Measurements from ENCODE around the gene YIF1A.

The YIF1A gene

GRCh38 chr11:66237867-66238266, 51.1 kb downstream of the YIF1A start:
- DNase-seq (ENCODE audit: low read depth), result no peak
- no peak for TF ChIP-seq CTCF (IDR thresholded peaks at IDR 0.05; ENCODE audit: control insufficient read depth, extremely low read depth, insufficient read depth)
- no peak overlapping the region for H3K4me3 ChIP-seq (ENCODE audit: low read depth, low read length)

- H3K4me3 ChIP-seq (ENCODE audit: low read depth, low read length), result no peak overlapping the region
- DNase-seq (ENCODE audit: low read depth), result no peak
- TF ChIP-seq CTCF (IDR thresholded peaks at IDR 0.05; ENCODE audit: control insufficient read depth, extremely low read depth, insufficient read depth), result no peak
Observed at GRCh38 chr11:66235141-66235540, 53.8 kb downstream of the YIF1A start.

Measured in LNCaP clone FGC (cell line).